Endothelial cell (in vitro differentiated cells): ENCODE data around the gene EHD1. TPM values are rescaled to one million over a fixed set of nuclear protein-coding genes. Genes with fewer than 3 reads are reported as not detected.

Experiments used
- DNase-seq: peaks from one replicate; pipeline ENCODE4 v3.0.0; 2021; ENCODE audit warnings: low spot score
- H3K27ac Mint-ChIP-seq: one replicate; pipeline ENCODE4 v1.8.0; 2021; ENCODE audit warnings: mixed read lengths, inconsistent platforms; ENCODE audit not compliant: unreplicated experiment
- H3K27me3 Mint-ChIP-seq: one replicate; pipeline ENCODE4 v1.8.0; 2021; ENCODE audit warnings: mild to moderate bottlenecking, moderate library complexity, mixed read lengths, inconsistent platforms; ENCODE audit not compliant: unreplicated experiment
- H3K36me3 Mint-ChIP-seq: one replicate; pipeline ENCODE4 v1.8.0; 2021; ENCODE audit warnings: mild to moderate bottlenecking, low read depth, mixed read lengths, inconsistent platforms; ENCODE audit not compliant: unreplicated experiment
- H3K4me1 Mint-ChIP-seq: one replicate; pipeline ENCODE4 v1.8.0; 2021; ENCODE audit warnings: mild to moderate bottlenecking, mixed read lengths, inconsistent platforms; ENCODE audit not compliant: unreplicated experiment
- H3K4me3 Mint-ChIP-seq: one replicate; pipeline ENCODE4 v1.8.0; 2021; ENCODE audit warnings: mild to moderate bottlenecking, mixed read lengths, inconsistent platforms; ENCODE audit not compliant: unreplicated experiment
- H3K9me3 Mint-ChIP-seq: one replicate; pipeline ENCODE4 v1.8.0; 2021; ENCODE audit warnings: mixed read lengths, inconsistent platforms; ENCODE audit not compliant: unreplicated experiment
- CTCF ChIP-seq: fragments of 200-600 bp; sonication (generic); IDR thresholded peaks from one replicate; pipeline ENCODE4 v1.5.0; 2021; ENCODE audit warnings: antibody characterized with exemption; ENCODE audit not compliant: unreplicated experiment
- total RNA-seq: library from RNA; stranded (reverse); fragmentation: NEBNext Ultra II Directional; extraction: Animal tissue kit (Norgen Biotek cat#: 25700); gene quantifications from one replicate; pipeline ENCODE4 v1.2.1, GENCODE V29; 2021; ENCODE audit not compliant: unreplicated experiment

Gene EHD1
- total RNA-seq, 1 donor from 2014 or later: 84.0 TPM

GRCh38 chr11:64915376-64915887 lies 37.0 kb upstream of the EHD1 start:
- peak overlapping the region; percentile 93 for H3K4me3 Mint-ChIP-seq
- H3K27ac Mint-ChIP-seq: no peak overlapping the region

GRCh38 chr11:64914123-64914522 lies 35.7 kb upstream of the EHD1 start:
- H3K36me3 Mint-ChIP-seq: peaks cover 21% of the 10 kb centered on the region
- peaks cover 13% of the 10 kb centered on the region for H3K4me1 Mint-ChIP-seq
- no peak overlapping the region for H3K4me3 Mint-ChIP-seq
- H3K27ac Mint-ChIP-seq: no peak overlapping the region
- DNase-seq: no peak
- no peak for TF ChIP-seq CTCF
- H3K27me3 Mint-ChIP-seq: peaks cover 10% of the 10 kb centered on the region
- no peaks in the 10 kb centered on the region for H3K9me3 Mint-ChIP-seq

More at GRCh38 chr11:64915376-64915887, 37.0 kb upstream of the EHD1 start:
- H3K4me1 Mint-ChIP-seq: peaks cover 13% of the 10 kb centered on the region
- H3K27me3 Mint-ChIP-seq: peaks cover 10% of the 10 kb centered on the region
- TF ChIP-seq CTCF: no peak
- no peak for DNase-seq
- H3K9me3 Mint-ChIP-seq: no peaks in the 10 kb centered on the region
- H3K36me3 Mint-ChIP-seq: peaks cover 21% of the 10 kb centered on the region

- no peak for DNase-seq
- no peak for TF ChIP-seq CTCF
- Mint-ChIP-seq H3K27me3 (peaks cover 10% of the 10 kb centered on the region), H3K36me3 (peaks cover 24% of the 10 kb centered on the region), H3K4me1 (peaks cover 13% of the 10 kb centered on the region), H3K27ac (no peak overlapping the region), H3K9me3 (no peaks in the 10 kb centered on the region), H3K4me3 (peak overlapping the region; percentile 25)
Measured at GRCh38 chr11:64913171-64913727, 34.8 kb upstream of the EHD1 start.

GRCh38 chr11:64911689-64912088 lies 33.3 kb upstream of the EHD1 start:
- Mint-ChIP-seq H3K9me3 (no peaks in the 10 kb centered on the region), H3K27ac (no peak overlapping the region), H3K36me3 (peaks cover 20% of the 10 kb centered on the region), H3K4me1 (peaks cover 8% of the 10 kb centered on the region), H3K27me3 (peaks cover 10% of the 10 kb centered on the region), H3K4me3 (no peak overlapping the region)
- no peak for DNase-seq
- no peak for TF ChIP-seq CTCF

GRCh38 chr11:64911142-64911541 lies 32.7 kb upstream of the EHD1 start:
- peak overlapping the region; percentile 59 for H3K4me3 Mint-ChIP-seq
- DNase-seq: no peak
- H3K4me1 Mint-ChIP-seq: peaks cover 7% of the 10 kb centered on the region
- H3K27ac Mint-ChIP-seq: no peak overlapping the region
- H3K27me3 Mint-ChIP-seq: peaks cover 7% of the 10 kb centered on the region
- peaks cover 20% of the 10 kb centered on the region for H3K36me3 Mint-ChIP-seq
- TF ChIP-seq CTCF: no peak
- no peaks in the 10 kb centered on the region for H3K9me3 Mint-ChIP-seq
